Measurements from ENCODE around the gene LSMEM2. TPM values are rescaled to one million over a fixed set of nuclear protein-coding genes. Genes with fewer than 3 reads are reported as not detected.
"Not testable (repeated sequence)": the region's sequence is repeated elsewhere in the genome, so short reads cannot be mapped to it uniquely, and the experiment has no call there.

The LSMEM2 gene
- total RNA-seq, 1 experiment from 2014 or later, result not detected

DNA sequence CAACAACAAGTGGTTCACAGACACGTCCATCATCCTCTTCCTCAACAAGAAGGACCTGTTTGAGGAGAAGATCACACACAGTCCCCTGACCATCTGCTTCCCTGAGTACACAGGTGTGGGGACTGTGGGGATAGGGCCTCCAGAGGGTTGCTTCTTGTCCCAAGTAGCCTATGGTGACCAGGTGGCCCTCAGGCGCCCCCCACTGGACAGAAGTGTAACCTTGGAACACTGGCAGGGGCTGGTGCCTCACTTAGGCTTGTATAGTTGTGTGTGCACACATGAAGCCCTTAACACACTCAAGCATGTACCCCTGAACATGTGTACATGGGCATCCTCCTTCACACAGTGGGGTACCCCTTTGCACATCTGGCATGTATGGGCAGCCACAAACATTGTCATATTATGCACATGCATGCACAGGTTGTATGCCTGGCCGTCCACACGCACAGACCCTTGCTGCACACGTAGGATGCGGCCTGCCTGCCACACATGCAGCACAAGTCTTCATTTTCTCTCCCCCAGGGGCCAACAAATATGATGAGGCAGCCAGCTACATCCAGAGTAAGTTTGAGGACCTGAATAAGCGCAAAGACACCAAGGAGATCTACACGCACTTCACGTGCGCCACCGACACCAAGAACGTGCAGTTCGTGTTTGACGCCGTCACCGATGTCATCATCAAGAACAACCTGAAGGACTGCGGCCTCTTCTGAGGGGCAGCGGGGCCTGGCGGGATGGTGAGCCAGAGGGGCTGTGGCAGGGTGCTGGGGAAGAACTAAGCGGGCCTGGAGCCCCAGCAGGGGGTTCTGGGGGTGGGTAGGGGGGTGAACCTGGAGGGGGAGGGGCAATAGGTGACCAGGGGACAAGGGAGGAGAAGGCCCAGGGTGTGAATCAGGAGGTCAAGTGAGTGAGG lies 21.7 kb upstream of the LSMEM2 start:
- peaks cover 6% of the 10 kb centered on the region; the same call in 1 of the 2 replicates for H3K36me3 ChIP-seq
- peak; percentile 53 to 68 for DNase-seq
- peaks cover 32% of the 10 kb centered on the region for H3K4me1 ChIP-seq
- no peak overlapping the region for H3K4me3 ChIP-seq
- no peaks in the 10 kb centered on the region for H3K9me3 ChIP-seq (replicated peaks)
- H3K27ac ChIP-seq, result no peak overlapping the region
- H3K27me3 ChIP-seq, result no peaks in the 10 kb centered on the region

DNA sequence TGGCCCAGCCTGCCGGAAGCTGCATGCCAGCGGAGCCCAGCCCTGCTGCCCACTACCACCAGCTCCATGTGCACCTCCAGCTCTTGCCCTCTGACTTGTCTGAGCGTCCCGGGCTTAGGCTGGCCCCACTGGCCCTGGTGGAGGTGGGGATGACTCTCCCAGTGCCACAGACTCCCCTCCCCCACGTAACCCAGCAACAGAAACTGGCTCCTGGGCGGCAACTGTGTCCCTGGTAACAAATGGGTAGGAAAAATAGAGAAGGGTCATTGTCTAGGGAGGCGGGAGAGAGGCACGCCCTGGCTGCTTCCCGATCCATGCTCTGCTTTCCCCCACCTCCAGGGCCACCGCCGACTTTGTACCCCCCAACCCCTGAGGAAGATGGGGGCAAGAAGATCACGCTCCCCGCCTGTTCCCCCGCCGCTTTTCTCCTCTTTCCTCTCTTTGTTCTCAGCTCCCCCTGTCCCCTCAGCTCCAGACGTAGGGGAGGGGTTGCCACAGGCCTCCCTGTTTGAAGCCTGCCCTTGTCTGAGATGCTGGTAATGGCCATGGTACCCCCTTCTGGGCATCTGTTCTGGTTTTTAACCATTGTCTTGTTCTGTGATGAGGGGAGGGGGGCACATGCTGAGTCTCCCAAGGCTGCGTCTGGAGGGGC lies 20.7 kb upstream of the LSMEM2 start:
- no peaks in the 10 kb centered on the region for H3K27me3 ChIP-seq
- H3K4me1 ChIP-seq, result peaks cover 32% of the 10 kb centered on the region
- no peaks in the 10 kb centered on the region for H3K9me3 ChIP-seq (replicated peaks)
- peak overlapping the region; percentile 99 for H3K27ac ChIP-seq
- H3K36me3 ChIP-seq, result peaks cover 6% of the 10 kb centered on the region; the same call in 1 of the 2 replicates
- DNase-seq, result no peak
- H3K4me3 ChIP-seq, result no peak overlapping the region

GRCh38 chr3:50258979-50259378 lies 19.9 kb upstream of the LSMEM2 start:
- Histone ChIP-seq H3K27me3 (no peaks in the 10 kb centered on the region), H3K9me3 (replicated peaks) (no peaks in the 10 kb centered on the region), H3K4me3 (no peak overlapping the region), H3K36me3 (peaks cover 6% of the 10 kb centered on the region; the same call in 1 of the 2 replicates), H3K27ac (peak overlapping the region; percentile 99), H3K4me1 (peaks cover 34% of the 10 kb centered on the region)
- DNase-seq, result peak; percentile 40 to 46

DNA sequence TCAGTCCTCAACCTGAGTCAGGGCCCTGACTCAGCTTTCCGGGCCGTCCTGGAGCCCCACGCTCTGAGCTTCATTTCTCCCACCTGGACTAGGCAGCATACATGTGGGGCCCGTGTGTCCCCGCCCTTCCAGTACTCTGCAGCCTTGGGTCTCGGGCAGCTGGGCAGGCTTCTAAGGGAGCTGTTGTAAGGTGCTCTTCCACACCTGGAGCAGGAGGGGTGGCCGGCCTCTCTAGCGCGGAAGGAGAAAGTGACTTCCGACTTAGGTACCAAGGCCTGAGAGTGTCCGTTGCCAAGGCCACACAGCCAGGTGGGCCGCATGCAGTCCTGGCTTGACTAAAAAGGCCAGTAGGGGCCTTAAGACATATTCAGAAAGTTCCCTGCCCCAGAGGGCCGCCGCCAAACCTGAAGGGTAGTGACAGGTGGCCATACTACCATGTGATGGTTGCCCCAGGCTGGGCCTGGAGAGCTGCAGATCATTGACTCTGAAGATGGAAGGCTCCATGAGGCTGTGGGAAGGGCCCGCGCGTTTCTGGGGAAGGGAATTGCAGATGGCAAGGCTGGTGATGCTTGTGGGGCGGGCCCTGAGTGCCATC lies 19.4 kb upstream of the LSMEM2 start:
- Histone ChIP-seq H3K9me3 (replicated peaks) (no peaks in the 10 kb centered on the region), H3K27me3 (no peaks in the 10 kb centered on the region), H3K4me1 (peaks cover 39% of the 10 kb centered on the region), H3K27ac (peak overlapping the region; percentile 99), H3K4me3 (peak overlapping the region; percentile 57), H3K36me3 (peaks cover 6% of the 10 kb centered on the region; the same call in 1 of the 2 replicates)
- DNase-seq, result peak in 1 of 2 experiments; percentile 88

DNA sequence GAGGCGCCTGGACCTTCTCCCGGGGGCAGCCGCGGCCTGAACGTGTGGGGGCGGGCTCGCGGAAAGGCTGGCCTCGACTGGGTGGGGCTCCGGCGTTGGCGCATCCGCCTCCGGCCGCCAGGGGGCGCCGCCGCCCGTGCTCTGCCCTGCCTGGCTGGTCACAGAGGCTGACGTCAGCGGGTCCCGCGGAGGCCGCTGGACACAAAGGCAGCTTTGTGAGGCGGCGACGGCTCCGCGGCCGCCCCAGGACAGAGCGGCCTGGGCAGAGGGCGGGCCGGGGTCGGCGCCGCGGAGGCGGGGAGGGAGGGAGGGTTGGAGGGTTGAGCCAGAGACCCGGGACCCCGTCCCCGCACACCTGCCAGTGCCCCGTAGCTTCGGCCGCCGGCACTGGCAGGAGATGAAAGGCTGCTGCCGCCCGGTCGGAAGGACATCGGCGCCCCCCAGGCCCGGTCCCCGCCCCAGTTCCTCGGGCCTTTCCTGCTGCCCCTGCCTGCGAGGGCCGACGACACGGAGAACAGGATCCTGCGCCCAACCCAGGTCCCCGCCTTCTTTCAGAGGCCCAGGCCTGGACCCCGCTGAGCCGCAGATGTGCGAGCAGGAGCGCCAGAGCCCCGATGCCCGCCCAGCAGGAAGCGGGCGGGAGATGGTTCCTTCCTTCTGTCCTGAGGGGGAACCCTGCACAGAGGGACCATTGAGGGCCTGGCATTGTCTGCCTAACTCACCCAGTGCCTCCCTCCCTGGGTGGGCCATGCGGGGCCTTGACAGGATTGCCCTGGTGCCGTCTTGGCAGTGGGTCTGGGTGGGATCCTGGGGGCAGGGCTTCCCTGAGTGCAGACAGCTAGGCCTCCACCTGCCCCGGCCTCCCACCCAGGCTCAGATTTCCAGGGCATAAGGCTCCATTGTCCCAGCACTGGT lies 18.6 kb upstream of the LSMEM2 start:
- peak overlapping the region; percentile 57 for H3K4me3 ChIP-seq
- DNase-seq, result peak; percentile 95
- no peaks in the 10 kb centered on the region for H3K9me3 ChIP-seq (replicated peaks)
- H3K27ac ChIP-seq, result peak overlapping the region; percentile 99
- H3K27me3 ChIP-seq, result no peaks in the 10 kb centered on the region
- H3K4me1 ChIP-seq, result peaks cover 44% of the 10 kb centered on the region
- peaks cover 6% of the 10 kb centered on the region; the same call in 1 of the 2 replicates for H3K36me3 ChIP-seq

DNA sequence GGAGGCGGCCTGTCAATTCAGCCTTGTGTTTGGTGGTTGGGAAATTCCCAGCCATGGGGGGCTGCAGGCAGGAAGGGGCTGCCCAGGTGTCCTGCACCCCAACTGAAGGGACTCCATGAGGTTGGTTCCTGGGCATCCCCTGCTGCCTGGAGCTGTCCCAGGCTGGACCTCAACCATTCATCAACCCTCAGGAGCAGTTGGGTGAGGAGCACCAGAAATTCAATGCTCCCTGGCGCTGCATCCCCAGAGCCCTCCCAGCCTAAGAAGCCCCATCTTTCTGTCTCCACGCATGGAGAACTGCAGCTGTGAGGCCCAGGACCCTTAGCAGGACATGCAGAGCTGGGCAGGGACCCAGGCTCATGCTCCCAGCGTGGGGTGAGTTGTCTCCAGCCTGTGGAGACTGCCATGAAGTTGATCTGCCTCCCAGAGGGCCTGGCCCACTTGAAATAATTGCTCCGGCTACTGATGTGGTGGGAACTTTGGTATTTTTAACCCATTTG lies 17.9 kb upstream of the LSMEM2 start:
- Histone ChIP-seq H3K27me3 (no peaks in the 10 kb centered on the region), H3K4me1 (peaks cover 51% of the 10 kb centered on the region), H3K36me3 (peaks cover 6% of the 10 kb centered on the region; the same call in 1 of the 2 replicates), H3K27ac (peak overlapping the region; percentile 99), H3K4me3 (peak overlapping the region; percentile 57), H3K9me3 (replicated peaks) (no peaks in the 10 kb centered on the region)
- peak; percentile 42 to 66 for DNase-seq

DNA sequence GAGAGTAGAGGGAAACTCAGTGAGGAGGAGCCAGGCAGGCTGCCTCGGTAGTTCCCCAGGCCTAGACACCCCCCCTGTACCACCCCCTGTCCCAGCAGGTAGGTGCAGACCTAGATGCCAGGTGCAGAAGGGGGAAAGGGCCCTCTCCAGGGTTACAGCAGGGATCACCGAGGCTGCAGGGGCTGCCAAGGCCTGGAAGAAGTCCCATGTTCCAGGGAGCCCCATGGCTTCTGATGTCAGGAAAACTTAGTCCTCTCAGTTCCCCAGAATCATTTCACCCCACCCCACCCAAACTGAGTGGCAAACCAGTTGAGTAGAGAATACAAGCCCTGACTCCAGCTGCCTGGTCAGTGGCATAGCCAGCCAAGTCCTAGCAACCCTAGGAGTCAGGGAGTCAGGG lies 17.4 kb upstream of the LSMEM2 start:
- peaks cover 51% of the 10 kb centered on the region for H3K4me1 ChIP-seq
- peak overlapping the region; percentile 57 for H3K4me3 ChIP-seq
- peak in 1 of 2 experiments; percentile 26 for DNase-seq
- peaks cover 6% of the 10 kb centered on the region; the same call in 1 of the 2 replicates for H3K36me3 ChIP-seq
- H3K9me3 ChIP-seq (replicated peaks), result no peaks in the 10 kb centered on the region
- no peaks in the 10 kb centered on the region for H3K27me3 ChIP-seq
- H3K27ac ChIP-seq, result peak overlapping the region; percentile 99

- H3K9me3 ChIP-seq (replicated peaks); DNase-seq; H3K27ac ChIP-seq: not testable (repeated sequence)
Observed at GRCh38 chr3:50262200-50262599, 16.7 kb upstream of the LSMEM2 start.

DNA sequence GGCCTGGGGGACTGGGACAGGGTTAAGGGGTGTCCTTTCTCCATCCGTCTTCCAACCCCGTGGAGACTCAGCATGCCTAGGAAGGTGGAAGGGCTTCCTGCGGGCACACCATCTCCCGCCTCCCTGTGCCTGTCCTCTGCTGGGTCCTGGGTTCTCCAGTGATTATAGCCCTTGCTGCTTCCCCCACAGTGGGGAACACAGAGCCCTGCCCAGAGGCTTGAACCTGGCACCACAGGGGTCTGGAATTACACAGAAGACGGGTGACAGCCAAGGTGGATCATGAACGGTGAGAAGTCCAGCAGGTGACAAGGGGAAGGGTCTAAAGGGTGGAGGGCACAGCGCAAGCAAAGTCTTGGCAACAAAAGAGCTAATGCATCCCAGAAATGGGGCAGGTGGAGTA lies 16.1 kb upstream of the LSMEM2 start:
- Histone ChIP-seq H3K36me3 (0 out of 2 replicates have a peak, but pooled peaks cover 3% of the 10 kb centered on the region), H3K9me3 (replicated peaks) (no peaks in the 10 kb centered on the region), H3K4me1 (peaks cover 57% of the 10 kb centered on the region), H3K27me3 (no peaks in the 10 kb centered on the region), H3K4me3 (no peak overlapping the region), H3K27ac (no peak overlapping the region)
- DNase-seq, result no peak

More at GRCh38 chr3:50262200-50262599, 16.7 kb upstream of the LSMEM2 start:
- not testable (repeated sequence) for H3K36me3 ChIP-seq, H3K27me3 ChIP-seq, H3K4me3 ChIP-seq
- peaks cover 52% of the 10 kb centered on the region for H3K4me1 ChIP-seq

DNA sequence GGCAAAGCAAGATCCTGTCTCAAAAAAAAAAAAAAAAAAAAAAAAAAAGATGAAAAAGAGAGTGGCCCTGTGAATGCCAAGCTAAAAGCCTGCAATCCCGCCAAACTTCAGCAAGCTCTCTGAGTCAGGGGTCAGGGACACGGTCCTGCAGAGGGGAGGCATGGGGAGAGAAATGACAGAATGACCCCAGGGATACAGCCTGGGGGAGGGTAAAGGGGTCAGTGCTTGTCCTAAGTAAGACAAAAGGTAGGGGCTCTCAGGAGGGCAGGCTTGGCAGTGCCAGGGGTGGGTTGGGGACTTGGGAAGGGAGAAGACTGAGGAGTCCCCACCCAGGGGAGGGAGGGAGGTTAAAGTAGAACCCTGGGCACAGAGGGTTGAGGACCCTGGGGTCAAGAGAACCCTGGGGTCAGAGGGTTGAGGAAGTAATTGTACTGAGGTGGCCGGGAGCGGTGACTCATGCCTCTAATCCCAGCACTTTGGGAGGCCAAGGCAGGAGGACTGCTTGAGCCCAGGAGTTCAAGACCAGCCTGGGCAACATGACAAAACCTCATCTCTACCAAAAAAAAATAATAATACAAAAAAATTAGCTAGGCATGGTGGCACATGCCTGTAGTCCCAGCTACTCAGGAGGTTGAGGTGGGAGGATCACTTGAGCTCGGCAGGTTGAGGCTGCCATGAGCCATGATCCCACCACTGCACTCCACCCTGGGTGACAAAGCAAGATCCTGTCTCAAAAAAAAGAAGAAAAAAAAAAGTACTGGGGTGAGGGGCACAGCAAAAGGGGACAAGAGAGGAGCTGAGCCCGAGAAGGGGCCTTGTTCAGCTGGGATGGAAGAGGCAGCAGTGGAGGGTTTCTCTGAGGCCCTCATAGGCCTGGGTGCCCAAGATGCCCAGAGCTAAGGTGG lies 15.2 kb upstream of the LSMEM2 start:
- Histone ChIP-seq H3K27me3 (no peaks in the 10 kb centered on the region), H3K36me3 (no peaks in the 10 kb centered on the region), H3K9me3 (replicated peaks) (no peaks in the 10 kb centered on the region), H3K4me1 (peaks cover 56% of the 10 kb centered on the region), H3K27ac (peak overlapping the region; percentile 47; the same call in 1 of the 2 replicates), H3K4me3 (no peak overlapping the region)
- DNase-seq, result no peak

- Histone ChIP-seq H3K9me3 (replicated peaks) (no peaks in the 10 kb centered on the region), H3K27me3 (no peaks in the 10 kb centered on the region), H3K27ac (peak overlapping the region; percentile 47; the same call in 1 of the 2 replicates), H3K4me3 (no peak overlapping the region), H3K4me1 (peaks cover 56% of the 10 kb centered on the region), H3K36me3 (no peaks in the 10 kb centered on the region)
- DNase-seq, result peak; percentile 91 to 92
Observed at GRCh38 chr3:50264383-50264963, 14.4 kb upstream of the LSMEM2 start.

DNA sequence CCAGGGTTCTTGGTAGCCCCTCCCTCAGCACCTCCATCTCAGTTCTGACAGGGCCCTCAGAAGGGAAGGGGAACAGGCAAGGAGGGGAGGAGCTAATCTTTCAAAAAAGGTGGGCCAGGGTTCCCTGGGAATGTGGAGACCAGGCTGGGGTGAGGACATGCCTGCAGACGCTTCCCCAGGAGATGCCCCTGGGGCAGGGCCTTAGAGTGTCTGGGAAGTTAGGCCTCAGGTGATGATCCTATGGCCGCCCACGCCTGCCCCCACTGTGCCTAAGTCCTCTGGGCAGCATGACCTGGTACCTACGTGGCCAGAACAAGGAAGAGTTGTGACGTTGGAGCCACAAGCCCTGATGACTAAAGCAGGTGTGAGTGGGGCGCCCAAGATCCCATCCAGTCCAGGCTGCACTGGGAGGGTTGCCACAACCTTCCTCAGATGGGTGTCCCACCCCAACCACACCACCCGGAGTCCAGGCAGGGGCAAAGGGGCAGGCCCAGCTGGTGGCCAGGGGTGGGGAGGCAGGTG lies 13.9 kb upstream of the LSMEM2 start:
- no peaks in the 10 kb centered on the region for H3K9me3 ChIP-seq (replicated peaks)
- H3K27me3 ChIP-seq, result no peaks in the 10 kb centered on the region
- DNase-seq, result peak in 1 of 2 experiments; percentile 25
- no peaks in the 10 kb centered on the region for H3K36me3 ChIP-seq
- no peak overlapping the region for H3K4me3 ChIP-seq
- peak overlapping the region; percentile 47; the same call in 1 of the 2 replicates for H3K27ac ChIP-seq
- H3K4me1 ChIP-seq, result peaks cover 58% of the 10 kb centered on the region

Data from SJCRH30 (cell line).